H54 (cell line): ENCODE results near the gene TMEM131L.
A peak's percentile ranks its signal among the peaks of the same experiment; 100 is the strongest.

ENCODE experiments used
- DNase-seq: peaks from one replicate; pipeline ENCODE4 v3.0.0; 2011; ENCODE audit warnings: low spot score, mixed read lengths; ENCODE audit not compliant: insufficient read length
- FAIRE-seq: peaks from 3 replicates; lab custom pipeline; 2011; peaks lifted over from hg19 to GRCh38; lab: Jason Lieb, UNC
- POLR2A ChIP-seq: IDR thresholded peaks from 2 replicates; pipeline ENCODE4 v1.6.1; 2011; ENCODE audit warnings: low read depth, mild to moderate bottlenecking, low read length

The TMEM131L gene

DNA sequence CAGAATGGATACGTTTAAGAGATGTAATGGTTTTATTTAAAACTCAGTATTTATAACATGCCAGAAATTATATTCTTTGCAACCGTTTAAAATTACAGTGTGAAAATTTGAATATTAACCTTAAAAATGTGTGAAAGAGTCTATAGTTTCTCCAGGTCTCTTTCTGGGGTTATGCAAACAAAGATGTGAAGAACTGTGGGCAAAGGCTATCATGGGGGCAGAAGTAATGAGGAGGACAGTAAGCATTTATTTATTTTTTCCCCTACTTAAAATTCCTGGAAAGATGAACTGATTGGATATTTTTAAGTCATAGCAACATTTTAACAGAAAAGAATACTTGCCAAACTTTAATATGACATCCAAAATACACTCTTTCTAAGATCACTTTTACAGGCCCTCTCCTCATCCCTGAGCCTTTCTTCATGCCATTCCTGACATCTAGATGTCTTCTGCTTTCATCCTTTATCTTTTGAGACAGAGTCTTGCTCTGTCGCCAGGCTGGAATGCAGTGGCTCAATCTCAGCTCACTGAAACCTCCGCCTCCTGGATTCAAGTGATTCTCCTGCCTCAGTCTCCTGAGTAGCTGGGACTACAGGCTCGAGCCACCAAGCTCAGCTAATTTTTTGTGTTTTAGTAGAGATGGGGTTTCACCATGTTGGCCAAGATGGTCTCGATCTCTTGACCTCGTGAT is 46.1 kb downstream of the TMEM131L start:
- FAIRE-seq, result no peak
- TF ChIP-seq POLR2A, result no peak
- no peak for DNase-seq

DNA sequence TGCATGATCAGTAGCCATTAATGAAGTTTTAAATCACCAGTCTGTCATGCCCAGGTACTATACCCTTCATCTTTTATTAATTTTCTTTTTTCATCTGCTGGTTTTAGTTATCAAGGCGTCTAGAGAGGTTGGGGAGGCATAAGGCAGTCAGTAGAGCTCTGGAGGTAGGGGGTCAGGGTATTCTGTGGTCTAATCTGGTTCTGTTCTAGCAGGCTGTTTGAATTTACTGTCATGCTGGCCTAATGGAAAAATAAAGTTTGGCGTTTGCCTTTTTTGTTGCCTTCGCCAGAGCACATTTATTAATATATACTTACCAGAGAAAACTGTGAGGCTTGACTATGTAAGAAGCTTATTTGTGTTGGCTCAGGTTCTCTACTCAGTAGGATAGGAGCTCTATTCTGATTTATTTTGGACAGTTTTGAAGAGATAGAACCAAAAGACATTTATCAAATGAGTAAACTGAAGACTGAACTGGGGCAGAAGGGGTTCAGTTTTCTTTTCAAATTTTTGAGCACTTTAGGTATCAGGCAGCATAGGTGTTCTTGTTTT is 46.9 kb downstream of the TMEM131L start:
- TF ChIP-seq POLR2A, result no peak
- DNase-seq (no peak), FAIRE-seq (no peak)

DNA sequence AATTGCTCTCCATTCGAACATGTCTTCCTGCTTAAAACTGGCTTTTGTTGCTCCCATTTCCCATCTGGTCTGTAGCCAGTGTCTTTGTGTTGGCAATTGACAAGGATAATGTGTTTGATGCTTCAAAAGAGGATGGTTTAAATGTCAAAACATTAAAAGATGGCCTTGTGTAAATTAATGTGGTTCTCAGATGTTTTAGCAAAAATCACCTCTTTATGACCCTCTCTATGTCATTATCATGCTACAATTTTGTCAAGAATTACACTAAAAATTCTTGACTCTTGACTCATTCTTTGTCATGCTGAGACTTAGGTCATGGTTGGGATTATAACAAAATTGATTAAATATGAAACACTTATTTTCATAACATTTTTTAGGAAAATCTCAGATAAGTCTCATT is 47.4 kb downstream of the TMEM131L start:
- FAIRE-seq, result no peak
- no peak for TF ChIP-seq POLR2A
- DNase-seq, result no peak

DNA sequence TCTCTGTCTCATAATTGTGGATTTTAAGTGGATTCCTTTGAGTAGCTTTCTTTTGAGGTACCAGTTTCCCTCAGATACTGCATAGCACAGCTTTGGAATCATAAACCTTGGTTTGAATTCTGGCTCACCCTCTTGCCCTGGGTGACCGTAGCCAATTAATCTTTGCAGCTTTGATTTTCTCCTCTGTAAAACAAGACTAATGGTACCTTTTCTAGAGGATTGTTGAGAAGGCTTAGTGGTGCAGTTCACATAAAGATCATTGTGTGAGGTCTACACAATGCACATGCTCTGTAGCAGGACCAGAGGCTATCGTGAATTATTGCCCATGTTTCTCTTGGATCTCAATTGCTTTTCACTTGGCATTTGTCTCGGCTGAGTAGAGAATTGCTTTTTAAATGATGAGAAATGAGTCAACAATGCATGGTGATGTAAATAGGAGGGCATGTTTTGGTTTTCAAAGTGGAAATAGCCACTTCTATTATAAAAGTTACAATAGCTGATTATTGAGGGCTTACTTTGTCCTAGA is 47.9 kb downstream of the TMEM131L start:
- DNase-seq (peak; percentile 12), FAIRE-seq (peak; percentile 41)
- TF ChIP-seq POLR2A, result no peak

DNA sequence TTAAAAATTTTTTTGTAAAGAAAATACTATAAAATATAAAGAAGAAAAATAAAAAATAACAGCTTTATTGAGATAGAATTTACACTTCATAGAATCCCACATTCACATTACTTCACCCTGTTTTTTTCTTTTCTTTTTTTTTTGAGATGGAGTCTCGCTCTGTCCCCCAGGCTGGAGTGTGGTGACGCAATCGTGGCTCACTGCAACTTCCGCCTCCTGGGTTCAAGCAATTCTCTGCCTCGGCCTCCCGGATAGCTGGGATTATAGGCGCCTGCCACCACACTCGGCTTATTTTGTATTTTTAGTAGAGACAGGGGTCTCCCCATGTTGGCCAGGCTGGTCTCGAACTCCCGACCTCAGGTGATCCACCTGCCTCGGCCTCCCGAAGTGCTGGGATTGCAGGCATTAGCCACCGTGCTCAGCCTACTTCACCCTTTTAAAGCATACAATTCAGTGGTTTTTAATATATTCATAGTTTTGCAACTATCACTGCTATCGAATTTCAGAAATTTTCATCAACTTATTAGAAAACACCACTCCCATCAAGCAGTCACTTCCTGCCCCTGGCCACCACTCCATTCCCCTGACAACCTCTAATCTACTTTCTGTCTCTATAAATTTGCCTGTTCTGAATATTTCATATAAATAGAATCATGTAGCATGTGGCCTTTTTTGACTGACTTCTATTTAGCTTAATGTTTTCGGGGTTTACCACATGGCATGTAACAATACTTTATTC is 48.7 kb downstream of the TMEM131L start:
- FAIRE-seq, result no peak
- DNase-seq, result no peak
- TF ChIP-seq POLR2A, result no peak

DNA sequence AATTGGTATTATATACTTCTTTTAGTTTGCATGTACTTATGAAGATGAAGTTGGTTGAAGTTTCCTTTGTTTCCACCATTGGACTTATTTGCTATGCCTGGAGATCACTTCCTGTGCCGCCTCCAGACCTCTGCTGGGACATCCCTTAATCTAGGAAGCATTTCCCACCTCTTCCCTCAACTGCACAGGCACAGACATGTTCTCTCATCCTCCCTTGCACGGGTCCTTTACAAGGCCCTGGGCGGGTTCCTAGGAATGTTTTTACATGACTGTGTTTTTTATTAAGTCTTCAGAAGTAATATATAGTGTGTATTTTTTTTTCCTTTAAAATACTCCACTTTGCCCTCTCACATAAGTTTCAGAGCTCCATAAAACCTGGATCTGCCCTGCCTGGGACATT is 51.0 kb downstream of the TMEM131L start:
- DNase-seq (no peak), FAIRE-seq (no peak)
- TF ChIP-seq POLR2A, result no peak

DNA sequence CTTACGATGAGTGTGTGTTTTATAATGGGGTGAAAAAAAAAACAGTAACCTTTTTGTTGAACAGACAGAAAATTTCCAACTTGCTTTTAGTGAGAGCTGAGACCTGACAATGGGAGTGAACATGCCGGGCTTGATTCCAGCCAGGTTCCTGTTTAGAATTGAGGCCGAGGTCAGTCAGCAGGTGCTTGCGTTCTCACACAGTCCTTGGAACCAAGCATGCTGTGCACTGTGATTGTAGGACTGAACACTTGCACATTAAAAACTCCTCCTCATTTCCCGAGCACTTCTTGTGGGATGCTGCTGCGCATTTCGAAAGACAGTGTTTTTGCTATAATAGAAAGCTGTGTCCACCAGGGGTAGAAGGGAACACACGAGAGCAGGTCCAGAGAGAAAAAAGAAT is 51.8 kb downstream of the TMEM131L start:
- no peak for FAIRE-seq
- TF ChIP-seq POLR2A, result no peak
- no peak for DNase-seq

DNA sequence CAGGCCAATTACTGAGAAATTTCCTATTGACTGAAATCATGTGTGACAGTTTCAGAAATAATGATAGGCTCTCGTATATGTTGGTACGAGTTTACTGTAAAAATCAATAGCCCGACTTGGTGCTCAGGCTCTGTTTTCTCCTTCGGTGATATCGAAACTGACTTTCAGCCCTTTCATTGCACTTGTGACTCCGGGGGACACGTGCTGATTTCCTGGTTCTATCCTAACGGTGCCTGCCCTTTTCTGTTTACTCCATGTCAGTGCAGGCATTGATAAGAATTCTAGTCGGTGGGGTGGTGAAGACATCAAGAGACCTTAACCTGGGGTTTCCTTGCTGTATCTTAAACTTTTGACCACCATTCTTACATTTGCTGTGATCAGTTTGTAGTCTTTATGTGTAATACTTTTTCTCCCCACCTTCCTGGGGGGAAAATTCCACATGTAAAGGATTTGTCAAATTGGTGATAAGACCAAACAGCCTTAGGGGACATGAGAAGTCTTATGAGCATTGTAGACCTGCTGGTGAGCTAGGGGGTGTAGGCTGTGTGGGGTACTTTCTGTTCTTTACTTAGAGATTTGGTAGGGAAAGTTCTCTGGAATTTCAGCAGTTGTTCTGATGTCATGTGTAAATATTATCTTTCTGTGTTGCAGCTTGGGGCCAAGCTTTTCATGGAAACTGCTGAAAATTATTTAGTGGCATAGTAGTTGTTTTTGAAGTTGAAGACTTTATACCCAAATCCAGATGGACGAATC is 52.7 kb downstream of the TMEM131L start:
- FAIRE-seq, result no peak
- no peak for DNase-seq
- TF ChIP-seq POLR2A, result no peak

DNA sequence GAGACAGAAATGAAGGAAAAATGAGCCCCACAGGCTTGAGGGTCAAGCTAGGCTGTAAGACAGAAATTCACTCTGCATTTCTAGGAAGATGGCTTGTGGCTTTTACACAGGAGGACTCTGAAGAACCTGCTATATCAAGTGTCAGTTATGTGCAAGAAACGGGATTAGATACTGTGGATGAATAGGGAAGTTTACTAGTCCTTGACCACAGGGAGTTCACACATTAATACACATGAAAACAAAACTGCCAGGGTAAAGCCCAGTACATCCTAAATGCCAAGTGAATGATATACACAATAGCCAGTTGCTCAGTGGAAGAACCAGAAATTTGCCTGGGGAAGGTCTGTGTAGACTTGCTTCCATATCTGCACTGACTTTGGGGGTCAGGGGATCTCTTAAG is 53.5 kb downstream of the TMEM131L start:
- DNase-seq, result no peak
- no peak for TF ChIP-seq POLR2A
- no peak for FAIRE-seq

DNA sequence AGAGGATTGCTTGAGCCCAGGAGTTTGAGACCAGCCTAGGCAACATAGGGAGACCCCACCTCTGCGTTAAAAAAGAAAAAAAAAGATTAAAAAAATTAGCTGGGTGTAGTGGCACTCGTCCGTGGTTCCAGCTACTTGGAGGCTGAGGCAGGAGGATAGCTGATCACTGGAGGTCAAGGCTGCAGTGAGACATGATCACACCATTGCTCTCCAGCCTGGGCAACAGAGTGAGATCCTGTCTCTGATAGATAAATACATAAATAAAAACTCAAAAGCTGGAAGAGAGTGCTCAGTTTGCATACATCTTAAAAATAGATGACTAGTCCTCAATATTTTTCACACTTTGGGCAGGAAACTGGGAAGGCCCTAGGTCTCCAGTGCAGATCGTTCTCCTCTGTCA is 54.1 kb downstream of the TMEM131L start:
- DNase-seq, result no peak
- FAIRE-seq, result no peak

DNA sequence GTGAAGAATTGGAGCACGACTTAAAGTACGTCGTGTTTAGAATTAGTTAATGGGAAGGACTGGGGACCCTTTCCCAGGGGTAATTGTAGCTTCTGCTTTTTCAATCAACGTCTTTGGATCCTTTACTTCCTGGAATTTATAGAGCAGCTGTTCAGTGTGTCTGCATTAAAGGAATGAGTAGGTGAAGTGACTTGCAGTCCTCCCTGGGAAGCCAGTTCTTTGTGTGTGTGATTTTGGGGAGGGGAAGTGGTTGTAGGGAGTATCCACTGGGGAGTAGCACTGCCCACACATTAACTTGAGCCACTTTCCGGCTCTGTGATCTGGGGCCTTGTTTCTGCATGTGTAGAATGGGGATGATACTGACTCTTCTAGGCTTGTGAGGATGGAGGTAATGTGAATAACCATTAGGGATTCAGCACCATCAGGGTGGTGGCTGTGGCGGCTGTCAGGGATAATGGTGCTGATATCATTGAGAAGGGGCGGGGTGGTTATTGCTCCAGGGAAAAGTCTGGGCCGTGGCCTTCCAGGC is 54.7 kb downstream of the TMEM131L start:
- TF ChIP-seq POLR2A, result no peak
- no peak for FAIRE-seq
- no peak for DNase-seq

More for the DNA sequence above, 54.1 kb downstream of the TMEM131L start:
- no peak for TF ChIP-seq POLR2A

DNA sequence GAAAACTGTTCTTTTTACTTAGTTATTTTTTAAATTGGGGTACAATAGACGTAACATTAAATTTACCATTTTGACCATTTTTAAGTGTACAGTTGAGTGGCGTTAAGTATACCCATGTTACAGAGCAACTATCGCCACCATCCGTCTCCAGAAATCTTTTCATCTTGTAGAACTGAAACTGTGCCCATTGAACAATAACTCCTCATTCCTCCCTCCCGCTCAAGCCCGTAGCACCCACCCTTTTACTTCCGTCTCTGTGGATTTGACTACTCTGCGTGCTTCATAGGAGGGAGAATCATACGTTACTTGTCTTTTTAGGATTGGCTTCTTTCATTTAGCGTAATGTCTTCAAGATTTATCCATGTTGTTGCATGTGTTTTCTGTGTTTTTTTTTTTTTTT is 55.3 kb downstream of the TMEM131L start:
- no peak for DNase-seq
- no peak for FAIRE-seq
- no peak for TF ChIP-seq POLR2A

DNA sequence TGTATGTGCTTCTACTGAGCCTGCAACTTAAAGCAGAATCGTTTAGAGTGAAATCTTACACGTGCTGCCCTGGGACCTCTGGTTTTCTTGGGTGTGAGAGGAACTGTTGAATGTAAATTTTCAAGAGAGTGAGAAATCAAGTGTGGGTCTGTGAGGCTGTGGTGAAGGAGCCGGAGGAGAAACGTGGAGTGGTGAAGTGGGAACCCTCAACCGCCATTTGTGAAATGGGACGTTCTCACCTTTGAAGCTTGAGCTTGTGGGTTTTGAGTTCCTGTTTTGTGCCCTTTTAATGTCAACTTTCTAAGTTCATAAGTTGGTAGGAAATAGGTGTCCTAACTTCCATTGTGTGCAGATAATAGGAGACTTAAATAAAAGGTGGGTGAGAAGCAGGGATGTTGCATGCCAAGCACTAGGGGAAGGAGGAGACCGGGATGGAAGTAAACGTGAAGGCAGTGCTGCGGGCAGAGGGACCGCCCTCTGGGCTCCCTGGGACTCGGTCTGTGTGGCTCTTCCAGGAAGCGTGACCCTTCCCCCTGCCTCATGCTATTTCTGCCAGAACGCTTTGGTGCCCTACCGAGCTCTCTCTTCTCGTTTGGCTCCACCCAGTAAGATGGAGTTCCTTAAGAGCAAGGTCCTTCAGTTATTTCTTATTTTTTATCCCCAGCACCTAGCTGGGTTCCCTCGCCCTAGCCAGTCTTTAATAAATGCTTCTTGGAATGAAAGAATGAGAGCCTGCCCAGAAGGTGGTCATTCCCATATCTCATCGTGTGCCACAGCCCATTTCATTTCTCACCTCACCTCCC is 56.0 kb downstream of the TMEM131L start:
- TF ChIP-seq POLR2A, result no peak
- no peak for FAIRE-seq
- no peak for DNase-seq
